HG03108 (cell line): Measurements from ENCODE around the gene KDM8.

Experiments
- ATAC-seq: cut with Tn5 transposase; IDR thresholded peaks from one replicate; pipeline ENCODE4 v1.9.1; 2021; ENCODE audit warnings: moderate library complexity; ENCODE audit not compliant: unreplicated experiment

The KDM8 gene

DNA sequence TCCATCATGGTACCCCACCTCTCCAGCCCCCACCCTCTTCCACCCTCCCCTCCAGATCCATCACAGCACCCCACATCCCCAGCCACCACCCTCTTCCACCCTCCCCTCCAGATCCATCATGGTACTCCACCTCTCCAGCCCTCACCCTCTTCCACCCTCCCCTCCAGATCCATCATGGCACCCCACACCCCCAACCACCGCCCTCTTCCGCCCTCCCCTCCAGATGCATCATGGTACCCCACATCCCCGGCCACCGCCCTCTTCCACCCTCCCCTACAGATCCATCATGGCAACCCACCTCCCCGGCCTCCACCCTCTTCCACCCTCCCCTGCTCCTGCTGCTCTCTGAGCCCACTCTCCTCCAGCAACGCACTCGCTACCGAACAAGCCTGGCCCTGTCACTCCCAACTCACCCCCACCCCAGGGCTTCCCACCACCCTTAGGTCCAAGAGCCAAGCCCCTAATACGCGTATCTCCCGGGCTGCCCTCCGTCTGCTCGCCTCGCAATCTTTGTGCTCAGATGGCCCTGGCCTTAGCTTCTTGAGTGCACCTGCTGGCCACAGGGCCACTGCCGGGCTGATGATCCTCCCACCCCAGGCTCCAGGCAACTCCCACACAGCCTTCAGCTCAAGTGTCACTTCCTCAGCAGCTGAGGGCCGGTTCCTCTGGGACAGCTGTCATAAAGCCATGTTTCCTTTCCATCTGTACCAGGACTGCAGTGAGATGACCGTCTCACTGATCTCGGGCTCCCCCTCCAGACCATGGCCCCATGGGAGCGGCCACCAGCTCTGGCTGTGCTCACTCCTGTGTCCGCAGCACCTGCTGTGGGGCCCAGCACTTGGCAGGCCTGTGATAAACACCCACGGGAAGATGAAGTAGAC, 25.5 kb downstream of the KDM8 start:
- no peak for ATAC-seq

DNA sequence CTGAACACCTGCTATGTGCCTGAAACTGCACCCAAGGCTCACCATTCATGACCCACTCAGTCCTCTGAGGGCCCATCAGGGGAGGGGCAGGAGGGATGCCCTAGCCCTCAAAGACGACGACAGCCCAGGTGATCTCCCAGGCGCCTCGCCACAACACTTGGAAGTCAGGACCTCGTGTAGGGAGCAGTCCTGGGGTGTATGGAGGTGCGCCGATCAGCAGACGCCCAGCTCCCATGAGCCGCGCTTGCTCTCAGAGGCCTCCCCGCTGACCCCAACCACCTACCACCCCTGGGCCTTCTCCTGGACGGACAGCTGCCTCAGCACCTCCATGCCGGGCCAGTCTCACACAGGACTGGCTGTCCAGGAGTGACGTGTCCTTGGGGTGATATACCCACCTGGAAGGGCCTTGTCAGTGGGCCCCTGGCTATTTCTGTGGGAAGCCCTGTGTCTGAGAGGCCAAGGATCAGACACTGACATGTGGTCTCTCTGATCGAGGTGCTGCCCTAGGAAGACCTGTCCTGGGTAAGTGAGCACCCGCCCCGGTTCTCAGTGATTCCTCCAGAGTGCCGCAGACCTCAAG, 26.7 kb downstream of the KDM8 start:
- no peak for ATAC-seq

DNA sequence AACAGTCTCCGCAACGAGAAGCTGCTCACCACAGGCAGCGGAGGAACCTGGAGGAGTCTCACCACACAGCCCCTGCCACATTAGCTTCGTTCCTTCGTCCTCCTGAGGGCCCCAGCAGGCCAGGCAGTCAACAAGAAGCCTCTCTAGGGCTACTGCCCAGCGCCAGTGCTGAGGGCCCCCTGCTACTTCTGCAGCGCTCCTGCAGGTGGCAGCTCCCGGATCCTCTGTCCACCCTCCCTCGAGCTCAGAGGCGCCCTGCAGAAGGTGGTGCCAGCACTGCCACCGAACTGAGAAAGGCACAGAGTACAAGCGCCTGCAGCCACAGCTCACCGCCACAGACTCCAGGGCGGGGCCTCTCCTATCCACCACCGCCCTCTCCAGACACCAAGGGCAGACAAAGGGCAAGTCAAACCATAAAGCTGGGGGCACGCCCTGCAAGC, 27.3 kb downstream of the KDM8 start:
- no peak for ATAC-seq

DNA sequence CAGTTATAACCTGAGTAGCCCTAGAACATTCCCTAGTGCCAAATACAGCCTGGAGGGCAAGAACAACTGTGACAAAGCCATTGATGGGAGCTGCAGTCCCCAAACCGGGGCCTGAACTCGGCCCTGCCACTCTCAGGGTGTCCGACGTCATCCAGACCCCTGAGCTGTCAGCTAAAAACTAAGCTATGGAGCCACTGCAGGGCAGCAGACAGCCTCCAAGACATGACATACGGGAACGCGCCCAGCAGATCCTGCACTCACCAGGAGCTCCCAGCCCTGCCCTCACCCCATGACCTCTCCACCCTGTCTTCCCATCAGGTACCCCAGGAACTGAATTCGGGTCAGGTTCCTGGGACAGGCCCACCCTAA, 28.4 kb downstream of the KDM8 start:
- ATAC-seq = no peak

DNA sequence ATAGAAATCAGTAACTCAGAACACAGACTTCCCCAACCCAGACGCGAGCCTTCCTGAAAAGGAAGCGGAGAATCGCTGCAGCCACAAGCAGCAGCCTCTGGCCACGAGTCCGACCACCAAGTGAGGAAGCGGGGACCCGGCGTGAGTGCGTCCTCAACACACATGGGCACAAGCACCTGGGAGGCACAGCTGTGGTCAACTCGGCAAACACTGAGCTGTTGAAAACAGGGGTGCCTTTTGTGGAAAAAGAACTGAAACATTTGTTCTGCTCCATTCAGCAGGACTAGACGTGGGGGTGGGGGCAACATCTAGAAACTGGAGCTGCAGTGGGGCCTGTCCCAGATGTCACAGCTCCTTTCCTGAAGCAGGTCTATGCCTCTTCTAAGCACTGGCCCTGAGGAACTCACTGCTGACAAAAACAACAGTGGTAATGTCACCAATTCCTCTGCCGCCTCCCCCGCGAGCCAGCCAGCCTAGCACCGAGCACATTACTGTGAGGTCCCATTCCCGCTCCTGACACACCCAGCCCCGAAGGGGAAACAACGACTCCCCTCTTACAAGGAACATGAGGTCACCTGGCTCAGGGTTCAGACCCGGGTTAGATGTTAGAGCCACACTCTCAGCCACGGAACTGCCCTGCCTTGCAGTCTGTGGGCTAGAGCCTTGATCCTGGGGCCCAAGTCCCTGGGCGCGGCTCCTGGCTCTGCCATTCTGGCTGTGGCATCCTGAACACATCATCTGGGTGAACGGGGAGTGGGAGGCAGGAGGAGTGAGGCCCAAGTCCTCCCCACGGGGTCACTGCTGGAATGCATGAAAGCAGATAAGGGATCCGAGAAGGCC, 29.0 kb downstream of the KDM8 start:
- ATAC-seq = peak; percentile 56

DNA sequence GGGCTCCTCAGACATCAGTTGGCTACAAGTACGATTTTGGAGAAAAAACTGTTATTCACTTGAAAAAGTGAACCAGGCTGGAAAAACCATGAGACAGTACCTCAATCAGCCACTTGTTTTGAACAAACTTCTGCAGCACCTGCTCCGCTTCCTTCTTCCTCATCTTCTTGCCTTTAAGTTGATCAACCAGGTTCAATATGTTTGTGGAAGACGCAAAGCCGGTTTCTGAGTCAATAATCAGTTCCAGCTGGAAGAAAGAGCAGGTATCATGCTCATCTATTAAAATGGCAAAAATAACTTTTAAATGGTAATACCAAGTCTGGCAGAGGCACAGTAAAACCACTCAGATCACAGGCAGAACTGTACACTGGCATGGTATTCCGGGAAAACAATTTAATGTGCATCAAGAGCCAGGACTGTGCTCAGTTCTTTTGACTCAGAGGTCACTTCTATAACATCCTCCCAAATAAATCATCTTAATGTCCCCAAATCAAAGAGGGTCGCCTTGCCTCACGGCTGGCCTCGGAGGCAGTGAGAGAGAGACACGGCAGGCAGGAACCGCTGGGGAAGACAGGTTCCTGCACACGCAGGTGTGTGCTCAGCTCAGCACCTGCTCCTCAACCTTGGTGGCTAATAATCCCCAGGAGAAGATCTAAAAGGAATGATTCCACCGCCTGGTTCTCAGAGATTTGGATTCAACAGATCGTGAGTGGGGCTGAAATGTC, 29.7 kb downstream of the KDM8 start:
- no peak for ATAC-seq

DNA sequence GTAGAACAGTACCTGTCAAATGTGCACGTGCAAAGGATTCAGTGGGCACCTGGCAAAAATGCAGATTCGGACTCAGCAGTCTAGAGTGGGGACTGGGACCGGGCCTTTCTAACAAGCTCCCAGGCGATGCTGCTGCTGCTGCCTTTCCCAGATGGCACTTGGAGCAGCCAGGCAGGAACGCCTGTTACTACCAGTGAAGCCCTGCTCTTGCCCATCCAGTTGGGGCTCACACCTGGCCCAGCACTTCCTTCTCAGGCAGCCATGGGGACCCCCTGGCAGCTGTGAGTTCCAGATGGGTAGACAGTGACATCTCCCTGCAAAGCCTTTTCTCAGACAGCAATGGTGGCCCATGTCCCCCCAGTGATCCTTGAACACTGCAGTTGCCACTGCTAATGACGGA, 30.4 kb downstream of the KDM8 start:
- no peak for ATAC-seq

DNA sequence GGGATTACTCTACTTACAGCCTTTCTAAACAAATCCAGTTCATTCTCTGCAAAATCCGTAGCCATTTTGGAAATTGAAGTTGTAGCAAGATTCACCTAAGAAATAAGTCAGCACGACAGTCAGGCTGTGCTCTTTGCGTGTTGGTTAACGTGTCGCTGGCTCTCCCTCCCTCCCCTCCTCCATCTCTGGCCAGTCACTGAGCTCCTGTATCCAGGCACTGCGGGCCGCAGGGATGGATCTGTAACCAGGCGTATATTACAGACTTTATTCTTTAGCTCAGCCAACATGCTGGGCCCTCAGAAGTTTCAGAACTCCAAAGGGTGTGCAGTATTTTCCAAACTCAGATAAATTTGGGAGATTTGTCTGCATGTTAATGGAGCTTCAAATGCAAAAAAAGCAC, 30.8 kb downstream of the KDM8 start:
- ATAC-seq = no peak

DNA sequence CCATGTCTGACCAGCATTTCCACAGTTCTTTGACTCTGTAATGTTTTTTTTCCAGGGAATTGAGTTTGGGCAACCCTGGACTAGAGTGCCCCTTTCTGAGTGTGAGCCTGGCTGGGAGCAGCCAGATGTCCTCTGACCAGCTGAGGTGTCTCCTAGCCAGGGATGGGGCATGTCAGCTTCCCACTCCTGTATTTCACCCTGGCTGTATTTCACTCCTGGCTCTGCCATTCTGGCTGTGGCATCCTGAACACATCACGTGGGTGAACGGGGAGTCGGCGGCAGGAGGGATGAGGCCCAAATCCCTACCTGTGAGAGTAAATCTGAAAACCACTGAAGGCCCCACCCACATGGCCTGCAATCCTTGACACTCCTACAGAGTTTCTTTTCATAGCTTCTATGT, 31.3 kb downstream of the KDM8 start:
- no peak for ATAC-seq

DNA sequence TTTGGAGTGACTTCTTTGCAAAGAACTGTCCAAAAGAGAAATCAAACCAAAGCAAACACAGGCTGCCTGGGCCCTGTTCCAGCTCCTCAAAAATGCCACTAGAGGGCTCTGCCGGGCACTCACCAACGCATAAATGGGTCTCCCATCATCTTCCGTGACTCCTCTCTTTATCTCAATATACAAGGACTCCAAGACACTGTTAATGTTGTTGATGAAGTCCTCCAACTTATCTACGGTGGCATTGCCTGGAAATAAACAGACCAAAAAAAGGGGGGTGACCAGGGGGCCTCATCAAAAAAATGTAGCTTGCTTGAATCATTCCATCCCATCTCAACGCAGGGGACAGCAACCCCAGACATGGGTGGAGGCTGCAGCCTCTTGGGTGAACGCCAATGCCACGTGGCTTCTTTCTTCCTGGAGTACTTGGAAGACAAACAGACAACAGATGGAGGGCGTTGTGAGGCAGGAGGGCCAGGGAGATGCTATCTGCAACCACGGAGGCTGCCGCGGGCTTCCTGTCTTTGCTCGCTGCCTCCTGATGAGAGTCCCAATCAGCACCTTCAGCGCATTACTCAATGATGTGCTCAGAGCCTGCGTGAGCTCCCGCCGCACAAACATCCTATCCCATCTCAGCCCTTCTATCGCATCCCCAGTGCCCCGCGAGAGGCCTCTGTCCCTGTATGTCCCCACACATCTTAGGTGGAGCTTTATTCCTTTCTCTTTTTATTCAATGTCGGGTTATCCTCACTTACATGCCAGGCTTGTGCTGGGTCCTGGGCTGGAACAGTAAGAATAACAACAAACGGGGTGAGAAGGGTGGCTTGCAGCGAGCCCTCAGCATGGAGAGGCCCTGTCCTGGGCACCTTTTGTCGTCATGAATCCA, 32.0 kb downstream of the KDM8 start:
- no peak for ATAC-seq

DNA sequence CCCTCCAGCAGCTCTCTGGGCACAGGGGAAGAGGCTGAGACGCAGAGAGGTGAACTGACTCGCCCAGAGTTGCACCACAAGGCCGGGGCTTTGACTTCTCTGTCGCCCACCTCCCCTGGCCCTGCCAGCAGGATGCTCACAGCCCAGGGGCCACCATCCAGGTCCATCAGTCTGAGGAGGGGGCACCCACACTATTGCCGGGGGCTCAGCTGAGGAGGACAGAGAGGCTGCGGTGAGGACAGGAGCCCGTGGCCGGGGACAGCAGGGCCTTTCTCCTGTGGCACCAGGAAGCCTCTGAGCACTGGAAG, 32.6 kb downstream of the KDM8 start:
- no peak for ATAC-seq

DNA sequence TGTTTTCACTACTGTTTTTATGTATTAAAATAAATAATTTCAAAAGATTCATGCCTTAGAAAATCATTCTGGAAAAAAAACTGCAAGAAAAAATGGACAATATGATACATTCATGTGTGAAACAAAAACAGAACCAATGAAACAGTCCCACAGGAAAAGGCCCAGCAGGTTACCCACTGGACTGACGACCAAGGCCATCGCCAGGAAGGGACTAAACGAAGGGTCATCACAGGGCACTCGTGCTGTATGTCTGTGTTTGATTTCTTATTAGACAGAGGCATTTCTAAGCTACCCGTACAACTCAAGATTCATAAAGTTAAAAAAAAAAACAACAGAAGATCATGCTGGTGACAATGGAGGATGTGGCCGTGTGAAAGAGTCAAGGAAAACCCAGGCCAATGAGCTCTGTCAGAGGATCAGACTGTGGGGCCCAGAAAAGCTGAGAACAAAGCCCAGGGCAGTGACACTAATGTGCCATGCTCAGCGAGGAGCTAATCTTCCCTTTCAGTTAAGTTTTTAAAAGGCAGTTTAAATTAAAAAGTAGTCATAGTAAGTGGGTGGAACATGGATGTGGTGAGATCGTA, 33.4 kb downstream of the KDM8 start:
- no peak for ATAC-seq

DNA sequence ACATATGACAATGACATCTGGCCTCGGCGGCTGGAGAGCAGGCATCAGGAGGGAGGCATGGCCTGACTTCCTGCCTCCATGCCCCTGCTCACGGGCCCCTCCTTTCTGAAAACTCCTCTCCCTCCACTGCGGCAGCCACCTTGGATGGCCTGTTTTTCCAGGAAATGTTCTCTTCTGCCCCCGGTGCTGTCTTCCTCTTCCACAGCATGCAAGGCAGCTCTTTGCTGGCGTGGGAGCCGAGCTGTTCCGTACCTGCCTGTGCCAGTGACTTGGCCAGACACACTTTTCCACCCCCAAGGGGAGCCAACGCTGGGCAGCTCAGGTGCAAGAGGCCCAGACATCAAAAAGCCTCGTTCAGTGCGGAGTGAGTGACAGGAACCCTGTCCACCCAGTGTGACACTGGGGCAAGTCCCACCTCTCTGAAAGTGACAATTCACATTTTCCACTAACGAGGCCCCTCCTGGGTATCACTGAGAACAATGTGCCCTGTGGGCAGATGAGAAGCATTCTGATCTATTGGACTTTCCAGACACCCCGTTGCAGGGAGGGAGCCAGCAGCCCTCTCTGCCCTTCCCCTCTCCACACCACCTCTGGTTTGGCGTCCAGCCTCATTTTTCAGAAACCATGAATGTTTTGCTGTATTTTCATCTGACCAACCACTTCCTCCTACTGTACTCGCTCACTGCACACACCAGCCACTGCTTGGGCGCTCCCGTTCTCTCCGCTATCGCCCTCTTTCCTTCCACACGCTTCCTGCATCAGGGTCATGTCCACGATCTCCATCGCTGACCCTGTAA, 34.1 kb downstream of the KDM8 start:
- peak; percentile 68 for ATAC-seq

DNA sequence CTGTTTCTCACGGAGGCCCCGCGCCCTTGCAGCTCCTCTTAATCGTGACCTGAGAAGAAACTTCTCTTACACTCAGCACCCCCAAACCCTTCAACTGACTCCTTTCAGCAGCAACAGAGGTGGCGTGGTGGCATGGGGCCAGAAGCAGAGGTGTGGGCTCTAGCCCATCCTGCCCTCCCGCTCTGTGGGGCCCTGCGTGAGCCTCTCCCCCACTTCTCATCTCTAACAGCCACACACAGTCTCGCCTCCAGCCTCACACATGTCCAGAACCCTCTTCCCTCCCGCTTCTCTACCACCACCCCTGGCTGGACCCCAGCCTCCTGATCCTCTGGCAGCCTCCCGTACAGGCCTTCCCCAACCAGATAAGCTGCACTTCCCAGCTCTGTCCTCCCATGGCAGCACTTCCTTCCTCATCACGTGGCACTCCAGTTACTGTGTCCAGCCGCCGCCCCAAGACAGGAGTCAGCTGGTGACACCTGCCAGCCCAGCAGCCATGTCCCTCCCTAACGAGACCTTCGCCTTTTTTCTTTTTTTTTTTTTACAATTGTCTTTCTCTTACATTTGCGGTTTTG, 34.8 kb downstream of the KDM8 start:
- ATAC-seq = peak; percentile 8

DNA sequence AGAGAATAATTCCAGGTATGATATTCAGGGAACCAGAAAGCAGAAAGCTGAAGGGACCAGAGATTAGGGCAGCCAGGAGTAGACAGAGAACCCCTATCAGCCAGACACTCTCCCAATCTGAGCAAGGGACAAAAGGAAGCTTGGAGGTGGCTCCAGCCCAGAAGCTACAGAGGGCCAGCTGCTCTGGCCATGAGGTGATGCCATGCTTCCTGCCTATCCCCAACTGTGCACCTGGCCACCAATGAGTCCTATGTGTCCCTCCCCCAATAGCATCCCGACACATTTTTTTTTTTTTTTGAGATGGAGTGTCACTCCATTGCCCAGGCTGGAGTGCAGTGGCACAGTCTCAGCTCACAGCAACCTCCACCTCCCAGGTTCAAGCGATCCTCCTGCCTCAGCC, 35.3 kb downstream of the KDM8 start:
- ATAC-seq = no peak

DNA sequence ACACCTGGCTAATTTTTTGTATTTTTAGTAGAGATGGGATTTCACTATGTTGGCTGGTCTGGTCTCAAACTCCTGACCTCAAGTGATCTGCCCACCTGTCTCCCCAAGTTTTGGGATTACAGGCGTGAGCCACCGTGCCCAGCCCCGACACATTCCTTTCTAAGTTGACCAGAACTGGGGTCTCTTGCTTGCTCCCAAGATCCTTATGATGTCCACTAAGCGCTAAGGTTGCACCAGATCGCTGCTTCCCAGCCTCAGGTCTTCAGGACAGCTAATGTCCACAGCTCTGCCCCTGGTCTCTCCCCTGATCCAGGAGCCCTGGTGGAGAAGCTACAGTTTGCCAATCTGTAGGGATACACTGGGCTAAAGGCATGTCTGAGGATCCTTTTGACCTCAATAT, 35.7 kb downstream of the KDM8 start:
- no peak for ATAC-seq

DNA sequence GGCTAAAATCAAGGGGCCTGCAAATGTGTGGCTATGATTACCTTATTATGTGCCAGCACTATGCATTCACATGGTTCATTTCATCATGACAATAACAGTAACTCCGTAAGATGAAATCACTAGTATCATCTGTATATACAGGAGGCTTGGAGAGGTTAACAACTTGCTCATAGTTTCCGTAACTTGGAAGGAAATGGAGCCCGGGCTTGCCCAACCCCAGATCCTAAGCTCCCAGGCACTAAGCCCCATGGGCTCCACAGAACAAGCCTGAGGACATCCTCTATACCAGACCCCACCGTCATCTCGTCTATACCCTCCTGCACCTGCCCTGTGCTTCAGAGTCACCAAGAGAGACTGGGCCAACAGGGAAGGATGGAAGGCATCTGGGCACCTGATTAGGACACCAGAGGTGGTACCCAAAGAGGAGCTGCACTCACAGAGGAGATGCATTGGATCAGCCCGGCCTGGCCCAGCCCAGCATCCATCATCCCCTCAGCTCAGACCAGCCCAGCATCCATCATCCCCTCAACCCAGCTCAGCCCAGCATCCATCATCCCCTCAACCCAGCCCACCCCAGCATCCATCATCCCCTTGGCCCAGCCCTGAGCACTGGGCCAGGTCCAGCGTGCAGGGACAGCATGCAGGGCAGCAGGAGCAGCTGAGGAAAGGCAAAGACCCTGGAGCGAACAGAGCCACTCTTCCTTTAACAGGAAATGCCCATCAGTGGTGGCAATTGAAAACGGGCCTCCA, 36.8 kb downstream of the KDM8 start:
- ATAC-seq = no peak

DNA sequence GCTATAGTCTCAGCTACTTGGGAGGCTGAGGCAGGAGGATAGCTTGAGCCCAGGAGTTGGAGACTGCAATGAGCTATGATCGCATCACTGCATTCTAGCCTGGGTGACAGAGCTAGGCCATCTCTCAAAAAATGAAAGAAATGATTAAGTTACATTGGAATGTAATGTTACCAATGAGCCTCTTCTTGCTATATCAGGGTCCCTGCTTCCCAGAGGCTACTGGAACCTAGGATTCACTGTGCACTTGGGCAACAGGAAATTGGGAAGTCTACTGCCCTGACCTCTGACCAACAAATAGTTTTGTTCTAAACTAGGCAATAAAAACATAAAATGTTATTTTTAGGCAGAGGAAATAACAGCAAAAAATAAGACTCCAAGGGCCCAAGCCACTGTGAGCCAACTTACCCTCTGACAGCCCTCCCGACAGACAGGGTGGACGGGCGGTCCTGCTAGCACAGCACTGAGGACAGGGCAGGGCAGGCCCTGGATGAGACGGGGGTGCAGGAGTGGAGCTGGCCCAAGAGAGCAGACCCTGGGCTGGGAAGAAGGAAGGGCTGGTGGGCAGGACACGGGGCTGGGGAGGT, 37.7 kb downstream of the KDM8 start:
- no peak for ATAC-seq
